Fibroblast of lung (primary cell): ENCODE data around the gene CWC15. TPM values are rescaled to one million over a fixed set of nuclear protein-coding genes. Genes with fewer than 3 reads are reported as not detected.

Source experiments
- DNase-seq, 2 donors: peaks; one replicate each; pipeline versions ENCODE4 v3.0.0 to v3.0.0-alpha.2; 2010; ENCODE audit warnings: low read depth in 2 of 2
- H2AFZ ChIP-seq: 2 replicates; pipeline ENCODE4 v1.5.1; 2012; ENCODE audit warnings: low read length, control low read depth, inconsistent platforms
- H3K27ac ChIP-seq: 2 replicates; pipeline ENCODE4 v1.5.1; 2011; ENCODE audit warnings: low read length, control low read depth; ENCODE audit not compliant: insufficient read depth
- H3K27me3 ChIP-seq: 2 replicates; pipeline ENCODE4 v1.5.1; 2011; ENCODE audit warnings: mild to moderate bottlenecking, low read length; ENCODE audit not compliant: control insufficient read depth, insufficient read depth
- H3K36me3 ChIP-seq: 2 replicates; pipeline ENCODE4 v1.5.1; 2011; ENCODE audit warnings: low read length; ENCODE audit not compliant: control insufficient read depth, insufficient read depth
- H3K4me1 ChIP-seq: 2 replicates; pipeline ENCODE4 v1.5.1; 2011; ENCODE audit warnings: low read length; ENCODE audit not compliant: control insufficient read depth, insufficient read depth; ENCODE audit errors: extremely low read depth
- H3K4me2 ChIP-seq: 2 replicates; pipeline ENCODE4 v1.5.1; 2011; ENCODE audit warnings: low read length, control low read depth; ENCODE audit not compliant: insufficient read depth; ENCODE audit errors: extremely low read depth
- H3K4me3 ChIP-seq, 4 experiments: fragments of 200-600 bp in 1 of 4; sonication (generic) in 1 of 4; replicated peaks in 1 of 4; 2 replicates each; pipeline ENCODE4 v1.5.1; 2011 to 2016; ENCODE audit warnings: low read length in 4 of 4, low read depth in 3 of 4, mild to moderate bottlenecking in 3 of 4, control low read depth in 2 of 4, inconsistent platforms in 1 of 4, mixed read lengths in 1 of 4; ENCODE audit not compliant: insufficient read depth in 1 of 4; ENCODE audit errors: control extremely low read depth in 1 of 4
- H3K79me2 ChIP-seq: 2 replicates; pipeline ENCODE4 v1.5.1; 2012; ENCODE audit warnings: mild to moderate bottlenecking, low read length, inconsistent platforms; ENCODE audit not compliant: control insufficient read depth, insufficient read depth
- H3K9ac ChIP-seq: 2 replicates; pipeline ENCODE4 v1.5.1; 2011; ENCODE audit warnings: mild to moderate bottlenecking, low read length, control low read depth; ENCODE audit not compliant: insufficient read depth
- H3K9me3 ChIP-seq: 2 replicates; pipeline ENCODE4 v1.5.1; 2012; ENCODE audit warnings: low read depth, low read length; ENCODE audit not compliant: control insufficient read depth, insufficient read depth
- H4K20me1 ChIP-seq: 2 replicates; pipeline ENCODE4 v1.5.1; 2011; ENCODE audit warnings: low read length; ENCODE audit not compliant: control insufficient read depth, insufficient read depth; ENCODE audit errors: extremely low read depth
- EZH2 ChIP-seq: IDR thresholded peaks from 2 replicates; pipeline ENCODE4 v1.5.1; 2012; ENCODE audit warnings: low read length, control low read depth, mild to moderate bottlenecking; ENCODE audit errors: missing control alignments
- polyA plus RNA-seq, 2 donors: library from polyadenylated mRNA; depleted of rRNA in 1 of 2; stranded (reverse) in 1 of 2; unstranded in 1 of 2; fragments of >200 nt; gene quantifications; 2 replicates each; pipeline ENCODE4 v1.2.1, GENCODE V29; 2011 to 2012; ENCODE audit warnings: missing spikeins in 1 of 2
- total RNA-seq: library from RNA; depleted of rRNA; stranded (reverse); fragments of >200 nt; gene quantifications from 2 replicates; pipeline ENCODE4 v1.2.1, GENCODE V29; 2014
- TF ChIP-seq, protein P1 (sequence below), 2 donors: IDR thresholded peaks in 1 of 2; conservative IDR thresholded peaks in 1 of 2; 1 replicate in 1 of 2; 2 replicates in 1 of 2; pipeline ENCODE4 v1.5.1; 2011 to 2012; ENCODE audit warnings: low read length in 2 of 2, control low read depth in 1 of 2, inconsistent platforms in 1 of 2, low read depth in 1 of 2, mild to moderate bottlenecking in 1 of 2

Gene CWC15
- total and polyA plus RNA-seq, 2 donors (not counting 1 experiment from before 2014, with no cell fraction given) = 42.1 to 51.4 TPM

DNA sequence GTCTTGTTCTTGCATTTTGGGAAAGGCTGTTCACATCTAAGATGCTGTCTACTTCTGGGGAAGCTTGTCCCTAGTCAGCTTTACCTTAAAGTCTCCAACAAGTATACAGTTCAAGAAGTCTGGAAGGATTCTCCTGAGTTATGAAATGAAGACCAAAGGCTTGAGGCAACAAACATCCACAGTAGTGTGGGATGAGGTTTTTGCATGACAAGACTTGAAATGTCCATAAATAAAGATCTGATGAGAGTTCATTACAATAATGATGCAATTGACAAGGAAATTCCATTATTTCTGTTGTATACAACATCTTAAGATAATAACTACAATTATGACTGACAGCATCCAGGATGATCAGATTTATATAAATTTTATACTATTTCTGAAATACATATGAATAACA is 30.4 kb upstream of the CWC15 start:
- no peak overlapping the region for H3K4me3 ChIP-seq
- TF ChIP-seq EZH2 = no peak
- TF ChIP-seq, protein P1, sequence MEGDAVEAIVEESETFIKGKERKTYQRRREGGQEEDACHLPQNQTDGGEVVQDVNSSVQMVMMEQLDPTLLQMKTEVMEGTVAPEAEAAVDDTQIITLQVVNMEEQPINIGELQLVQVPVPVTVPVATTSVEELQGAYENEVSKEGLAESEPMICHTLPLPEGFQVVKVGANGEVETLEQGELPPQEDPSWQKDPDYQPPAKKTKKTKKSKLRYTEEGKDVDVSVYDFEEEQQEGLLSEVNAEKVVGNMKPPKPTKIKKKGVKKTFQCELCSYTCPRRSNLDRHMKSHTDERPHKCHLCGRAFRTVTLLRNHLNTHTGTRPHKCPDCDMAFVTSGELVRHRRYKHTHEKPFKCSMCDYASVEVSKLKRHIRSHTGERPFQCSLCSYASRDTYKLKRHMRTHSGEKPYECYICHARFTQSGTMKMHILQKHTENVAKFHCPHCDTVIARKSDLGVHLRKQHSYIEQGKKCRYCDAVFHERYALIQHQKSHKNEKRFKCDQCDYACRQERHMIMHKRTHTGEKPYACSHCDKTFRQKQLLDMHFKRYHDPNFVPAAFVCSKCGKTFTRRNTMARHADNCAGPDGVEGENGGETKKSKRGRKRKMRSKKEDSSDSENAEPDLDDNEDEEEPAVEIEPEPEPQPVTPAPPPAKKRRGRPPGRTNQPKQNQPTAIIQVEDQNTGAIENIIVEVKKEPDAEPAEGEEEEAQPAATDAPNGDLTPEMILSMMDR (conservative IDR thresholded peaks at IDR 0.05 in 1 of 2, IDR thresholded peaks at IDR 0.05 in 1 of 2; ENCODE audit: low read depth in 1 of 2, low read length in 2 of 2) = no peak
- no peak overlapping the region for H3K27ac ChIP-seq
- no peaks in the 10 kb centered on the region for H3K79me2 ChIP-seq
- H3K36me3 ChIP-seq = no peaks in the 10 kb centered on the region
- no peak for DNase-seq
- no peak overlapping the region for H3K9ac ChIP-seq
- H4K20me1 ChIP-seq = no peaks in the 10 kb centered on the region
- no peak overlapping the region for H3K4me2 ChIP-seq
- no peaks in the 10 kb centered on the region for H3K4me1 ChIP-seq
- no peak overlapping the region for H2AFZ ChIP-seq
- H3K9me3 ChIP-seq = no peaks in the 10 kb centered on the region
- no peaks in the 10 kb centered on the region for H3K27me3 ChIP-seq

DNA sequence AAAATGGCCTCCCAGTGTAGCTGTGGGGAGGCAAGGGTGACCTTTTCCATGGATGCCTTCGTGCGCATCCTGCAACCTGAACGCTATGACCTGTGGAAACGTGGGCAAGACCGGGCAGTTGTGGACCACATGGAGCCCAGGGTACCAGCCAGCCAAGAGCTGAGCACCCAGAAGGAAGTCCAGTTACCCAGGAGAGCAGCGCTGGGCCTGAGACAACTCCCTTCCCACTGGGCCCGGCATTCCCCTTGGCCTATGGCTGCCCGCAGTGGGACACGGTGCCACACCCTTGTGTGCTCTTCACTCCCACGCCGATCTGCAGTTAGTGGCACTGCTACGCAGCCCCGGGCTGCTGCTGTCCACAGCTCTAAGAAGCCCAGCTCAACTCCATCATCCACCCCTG is 24.9 kb upstream of the CWC15 start:
- no peak overlapping the region for H3K27ac ChIP-seq
- no peaks in the 10 kb centered on the region for H3K36me3 ChIP-seq
- TF ChIP-seq EZH2 = no peak
- TF ChIP-seq, protein P1 (conservative IDR thresholded peaks at IDR 0.05 in 1 of 2, IDR thresholded peaks at IDR 0.05 in 1 of 2; ENCODE audit: low read depth in 1 of 2, low read length in 2 of 2) = no peak
- no peaks in the 10 kb centered on the region for H3K4me1 ChIP-seq
- H3K27me3 ChIP-seq = no peaks in the 10 kb centered on the region
- no peaks in the 10 kb centered on the region for H3K9me3 ChIP-seq
- no peak for DNase-seq
- H3K4me3 ChIP-seq = no peak overlapping the region
- H3K9ac ChIP-seq = no peak overlapping the region
- no peak overlapping the region for H2AFZ ChIP-seq
- H3K4me2 ChIP-seq = no peak overlapping the region
- H3K79me2 ChIP-seq = no peaks in the 10 kb centered on the region
- no peaks in the 10 kb centered on the region for H4K20me1 ChIP-seq

DNA sequence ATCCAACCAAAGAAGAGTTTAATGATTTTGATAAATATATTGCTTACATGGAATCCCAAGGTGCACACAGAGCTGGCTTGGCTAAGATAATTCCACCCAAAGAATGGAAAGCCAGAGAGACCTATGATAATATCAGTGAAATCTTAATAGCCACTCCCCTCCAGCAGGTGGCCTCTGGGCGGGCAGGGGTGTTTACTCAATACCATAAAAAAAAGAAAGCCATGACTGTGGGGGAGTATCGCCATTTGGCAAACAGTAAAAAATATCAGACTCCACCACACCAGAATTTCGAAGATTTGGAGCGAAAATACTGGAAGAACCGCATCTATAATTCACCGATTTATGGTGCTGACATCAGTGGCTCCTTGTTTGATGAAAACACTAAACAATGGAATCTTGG is 24.1 kb upstream of the CWC15 start:
- H3K9me3 ChIP-seq = no peaks in the 10 kb centered on the region
- TF ChIP-seq, protein P1 (conservative IDR thresholded peaks at IDR 0.05 in 1 of 2, IDR thresholded peaks at IDR 0.05 in 1 of 2; ENCODE audit: low read depth in 1 of 2, low read length in 2 of 2) = peak in 1 of 2 donors; percentile 16
- no peak for TF ChIP-seq EZH2
- H2AFZ ChIP-seq = no peak overlapping the region
- H3K36me3 ChIP-seq = no peaks in the 10 kb centered on the region
- H3K27me3 ChIP-seq = no peaks in the 10 kb centered on the region
- H3K4me3 ChIP-seq = no peak overlapping the region
- no peaks in the 10 kb centered on the region for H4K20me1 ChIP-seq
- H3K4me2 ChIP-seq = no peak overlapping the region
- H3K79me2 ChIP-seq = no peaks in the 10 kb centered on the region
- H3K4me1 ChIP-seq = no peaks in the 10 kb centered on the region
- no peak overlapping the region for H3K9ac ChIP-seq
- DNase-seq = no peak
- H3K27ac ChIP-seq = no peak overlapping the region
